Osteocyte (in vitro differentiated cells): ENCODE data around the gene BBS4. TPM values are rescaled to one million over a fixed set of nuclear protein-coding genes. Genes with fewer than 3 reads are reported as not detected.
A peak's percentile ranks its signal among the peaks of the same experiment; 100 is the strongest.

Source experiments
- DNase-seq: peaks from one replicate; pipeline ENCODE4 v3.0.0; 2021; ENCODE audit warnings: mixed read lengths; ENCODE audit not compliant: unreplicated experiment; ENCODE audit errors: extremely low spot score
- H3K27ac Mint-ChIP-seq: one replicate; pipeline ENCODE4 v1.8.0; 2021; ENCODE audit warnings: mild to moderate bottlenecking, mixed read lengths; ENCODE audit not compliant: unreplicated experiment
- H3K27me3 Mint-ChIP-seq: one replicate; pipeline ENCODE4 v1.8.0; 2021; ENCODE audit warnings: mixed read lengths; ENCODE audit not compliant: unreplicated experiment
- H3K36me3 Mint-ChIP-seq: one replicate; pipeline ENCODE4 v1.8.0; 2021; ENCODE audit warnings: mixed read lengths; ENCODE audit not compliant: unreplicated experiment
- H3K4me1 Mint-ChIP-seq: one replicate; pipeline ENCODE4 v1.8.0; 2021; ENCODE audit warnings: mixed read lengths; ENCODE audit not compliant: unreplicated experiment
- H3K4me3 Mint-ChIP-seq: one replicate; pipeline ENCODE4 v1.8.0; 2021; ENCODE audit warnings: mild to moderate bottlenecking, moderate library complexity, mixed read lengths; ENCODE audit not compliant: unreplicated experiment
- H3K9me3 Mint-ChIP-seq: one replicate; pipeline ENCODE4 v1.8.0; 2021; ENCODE audit warnings: mixed read lengths; ENCODE audit not compliant: unreplicated experiment
- total RNA-seq: library from RNA; stranded (reverse); gene quantifications from 2 replicates; pipeline ENCODE4 v1.2.1, GENCODE V29; 2021
- TF ChIP-seq, protein P1 (sequence below): fragments of 200-600 bp; sonication (generic); IDR thresholded peaks from 2 replicates; pipeline ENCODE4 v1.5.0; 2021; ENCODE audit warnings: antibody characterized with exemption, mild to moderate bottlenecking, moderate library complexity

The BBS4 gene
- total RNA-seq, 1 donor from 2014 or later: 24.7 TPM

DNA sequence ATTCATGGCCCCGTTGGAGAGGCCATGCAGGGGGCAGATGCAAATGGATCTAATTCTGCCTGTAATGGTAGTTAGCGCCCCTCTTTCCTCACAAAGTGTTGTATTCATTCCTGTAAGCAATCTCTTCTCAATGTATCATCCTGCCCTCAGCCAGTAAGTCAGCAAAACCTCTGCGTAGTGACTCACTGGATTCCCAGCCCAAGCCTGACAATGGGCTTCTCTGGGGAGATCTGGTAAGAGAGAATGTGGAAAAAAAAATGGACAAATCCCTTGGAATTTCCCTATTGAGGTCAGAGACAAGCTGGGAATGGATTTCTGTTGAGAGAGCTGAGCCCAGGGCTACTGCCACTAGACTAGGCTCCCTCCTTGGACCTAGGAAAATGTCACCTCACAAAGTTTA is 72.2 kb downstream of the BBS4 start:
- no peaks in the 10 kb centered on the region for H3K27me3 Mint-ChIP-seq
- DNase-seq: no peak

DNA sequence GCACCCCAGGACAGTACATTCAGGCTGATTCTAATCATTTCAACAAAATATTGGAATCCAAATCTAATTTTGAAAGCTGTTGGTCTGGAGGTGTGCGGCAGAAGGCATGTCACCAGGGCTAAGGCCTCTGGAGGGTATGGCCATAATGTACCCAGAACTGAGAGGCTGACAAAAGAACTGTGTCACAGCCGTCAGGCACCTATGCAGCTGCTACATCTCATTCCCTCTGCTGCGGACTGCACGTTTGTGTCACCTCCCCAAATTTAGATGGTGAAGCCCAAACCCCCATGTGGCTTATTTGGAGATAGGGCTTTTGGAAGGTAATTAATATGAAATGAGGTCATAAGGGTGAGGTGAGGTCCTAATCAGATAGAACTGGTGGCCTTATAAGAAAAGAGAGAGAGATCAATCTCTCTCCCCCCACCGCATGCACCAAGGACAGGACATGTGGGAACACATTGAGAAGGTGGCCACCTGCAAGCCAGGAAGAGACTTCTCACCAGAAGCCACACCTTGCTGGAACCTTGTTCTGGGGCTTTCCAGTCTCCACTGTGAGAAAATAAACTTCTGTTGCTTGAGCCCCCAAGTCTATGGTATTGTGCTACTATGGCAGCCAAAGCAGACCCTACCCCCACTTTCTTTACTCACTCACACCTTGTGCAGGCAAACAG is 74.7 kb downstream of the BBS4 start:
- no peak overlapping the region for H3K27ac Mint-ChIP-seq
- H3K36me3 Mint-ChIP-seq: peaks cover 41% of the 10 kb centered on the region
- H3K9me3 Mint-ChIP-seq: no peaks in the 10 kb centered on the region
- H3K4me1 Mint-ChIP-seq: peaks cover 8% of the 10 kb centered on the region
- DNase-seq: no peak
- H3K4me3 Mint-ChIP-seq: no peak overlapping the region
- no peaks in the 10 kb centered on the region for H3K27me3 Mint-ChIP-seq
- TF ChIP-seq, protein P1, sequence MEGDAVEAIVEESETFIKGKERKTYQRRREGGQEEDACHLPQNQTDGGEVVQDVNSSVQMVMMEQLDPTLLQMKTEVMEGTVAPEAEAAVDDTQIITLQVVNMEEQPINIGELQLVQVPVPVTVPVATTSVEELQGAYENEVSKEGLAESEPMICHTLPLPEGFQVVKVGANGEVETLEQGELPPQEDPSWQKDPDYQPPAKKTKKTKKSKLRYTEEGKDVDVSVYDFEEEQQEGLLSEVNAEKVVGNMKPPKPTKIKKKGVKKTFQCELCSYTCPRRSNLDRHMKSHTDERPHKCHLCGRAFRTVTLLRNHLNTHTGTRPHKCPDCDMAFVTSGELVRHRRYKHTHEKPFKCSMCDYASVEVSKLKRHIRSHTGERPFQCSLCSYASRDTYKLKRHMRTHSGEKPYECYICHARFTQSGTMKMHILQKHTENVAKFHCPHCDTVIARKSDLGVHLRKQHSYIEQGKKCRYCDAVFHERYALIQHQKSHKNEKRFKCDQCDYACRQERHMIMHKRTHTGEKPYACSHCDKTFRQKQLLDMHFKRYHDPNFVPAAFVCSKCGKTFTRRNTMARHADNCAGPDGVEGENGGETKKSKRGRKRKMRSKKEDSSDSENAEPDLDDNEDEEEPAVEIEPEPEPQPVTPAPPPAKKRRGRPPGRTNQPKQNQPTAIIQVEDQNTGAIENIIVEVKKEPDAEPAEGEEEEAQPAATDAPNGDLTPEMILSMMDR: no peak

More for the DNA sequence above, 72.2 kb downstream of the BBS4 start:
- no peak overlapping the region for H3K4me3 Mint-ChIP-seq
- peaks cover 55% of the 10 kb centered on the region for H3K36me3 Mint-ChIP-seq
- H3K27ac Mint-ChIP-seq: peak overlapping the region; percentile 33
- H3K4me1 Mint-ChIP-seq: peaks cover 8% of the 10 kb centered on the region
- H3K9me3 Mint-ChIP-seq: no peaks in the 10 kb centered on the region
- TF ChIP-seq, protein P1: no peak

DNA sequence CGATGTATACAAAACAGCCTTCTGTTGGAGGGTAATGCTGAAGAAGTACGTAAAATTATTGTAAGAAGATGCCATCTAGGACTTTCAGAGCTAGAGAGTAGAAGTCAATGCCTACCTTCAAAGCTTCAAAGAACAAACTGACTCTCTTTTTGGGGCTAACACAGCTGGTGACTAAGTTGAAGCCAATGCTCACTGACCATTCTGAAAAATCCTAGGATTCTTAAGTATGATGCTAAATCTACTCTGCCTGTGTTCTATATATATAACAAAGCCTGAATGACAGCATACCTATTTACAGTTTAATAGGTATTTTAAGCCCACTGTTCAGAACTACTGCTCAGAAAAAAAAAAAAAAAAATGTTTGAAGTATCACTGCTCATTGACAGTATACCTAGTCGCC is 78.6 kb downstream of the BBS4 start:
- Mint-ChIP-seq H3K4me3 (no peak overlapping the region), H3K27me3 (no peaks in the 10 kb centered on the region), H3K9me3 (peaks cover 16% of the 10 kb centered on the region), H3K4me1 (no peaks in the 10 kb centered on the region), H3K27ac (no peak overlapping the region), H3K36me3 (peaks cover 55% of the 10 kb centered on the region)
- DNase-seq: no peak
- TF ChIP-seq, protein P1: no peak

DNA sequence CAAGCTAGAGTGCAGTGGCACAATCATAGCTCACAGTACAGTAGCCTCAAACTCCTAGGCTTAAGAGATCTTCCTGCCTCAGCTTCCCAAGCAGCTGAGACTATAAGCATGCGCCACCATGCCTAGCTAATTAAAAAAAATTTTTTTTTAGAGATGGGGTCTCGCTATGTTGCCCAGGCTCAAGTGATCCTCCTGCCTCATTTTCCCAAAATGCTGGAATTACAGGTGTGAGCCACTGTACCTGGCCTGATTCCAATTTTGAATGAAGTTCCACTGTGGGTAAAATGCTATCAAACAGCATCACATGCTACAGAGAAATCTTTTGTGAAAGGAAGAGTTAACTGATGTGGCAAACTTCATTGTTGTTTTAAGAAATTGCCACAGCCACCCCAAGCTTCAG is 80.0 kb downstream of the BBS4 start:
- DNase-seq: no peak
- TF ChIP-seq, protein P1: no peak
- no peak overlapping the region for H3K27ac Mint-ChIP-seq
- H3K4me1 Mint-ChIP-seq: no peaks in the 10 kb centered on the region
- no peaks in the 10 kb centered on the region for H3K27me3 Mint-ChIP-seq
- no peak overlapping the region for H3K4me3 Mint-ChIP-seq
- peaks cover 55% of the 10 kb centered on the region for H3K36me3 Mint-ChIP-seq
- peaks cover 16% of the 10 kb centered on the region for H3K9me3 Mint-ChIP-seq

DNA sequence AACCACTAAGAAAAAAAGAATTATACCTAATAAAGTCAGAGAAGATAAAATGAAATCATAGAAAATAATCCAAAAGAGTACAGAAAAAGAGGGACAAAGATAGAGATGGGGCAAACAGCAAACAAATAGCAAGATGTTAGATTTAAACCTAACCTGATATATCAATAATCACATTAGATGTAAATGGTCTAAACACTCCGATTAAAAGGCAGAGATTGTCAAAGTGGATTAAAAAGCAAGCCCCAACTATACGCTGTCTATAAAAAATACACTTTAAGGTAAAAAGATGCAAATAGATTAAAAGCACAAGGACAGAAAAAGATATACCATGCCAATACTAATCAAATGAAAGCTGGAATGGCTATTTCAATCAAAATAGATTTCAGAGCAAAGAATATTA is 80.8 kb downstream of the BBS4 start:
- Mint-ChIP-seq H3K9me3 (peaks cover 16% of the 10 kb centered on the region), H3K4me1 (no peaks in the 10 kb centered on the region), H3K27ac (no peak overlapping the region), H3K4me3 (no peak overlapping the region), H3K27me3 (no peaks in the 10 kb centered on the region), H3K36me3 (peaks cover 59% of the 10 kb centered on the region)
- no peak for DNase-seq
- TF ChIP-seq, protein P1: no peak
